ENCODE data around the gene EFCAB12. TPM values are rescaled to one million over a fixed set of nuclear protein-coding genes. Genes with fewer than 3 reads are reported as not detected.
A peak's percentile ranks its signal among the peaks of the same experiment; 100 is the strongest.
"Not testable (repeated sequence)": the region's sequence is repeated elsewhere in the genome, so short reads cannot be mapped to it uniquely, and the experiment has no call there.

The EFCAB12 gene
- total RNA-seq, 1 experiment from 2014 or later: 0.06 TPM

DNA sequence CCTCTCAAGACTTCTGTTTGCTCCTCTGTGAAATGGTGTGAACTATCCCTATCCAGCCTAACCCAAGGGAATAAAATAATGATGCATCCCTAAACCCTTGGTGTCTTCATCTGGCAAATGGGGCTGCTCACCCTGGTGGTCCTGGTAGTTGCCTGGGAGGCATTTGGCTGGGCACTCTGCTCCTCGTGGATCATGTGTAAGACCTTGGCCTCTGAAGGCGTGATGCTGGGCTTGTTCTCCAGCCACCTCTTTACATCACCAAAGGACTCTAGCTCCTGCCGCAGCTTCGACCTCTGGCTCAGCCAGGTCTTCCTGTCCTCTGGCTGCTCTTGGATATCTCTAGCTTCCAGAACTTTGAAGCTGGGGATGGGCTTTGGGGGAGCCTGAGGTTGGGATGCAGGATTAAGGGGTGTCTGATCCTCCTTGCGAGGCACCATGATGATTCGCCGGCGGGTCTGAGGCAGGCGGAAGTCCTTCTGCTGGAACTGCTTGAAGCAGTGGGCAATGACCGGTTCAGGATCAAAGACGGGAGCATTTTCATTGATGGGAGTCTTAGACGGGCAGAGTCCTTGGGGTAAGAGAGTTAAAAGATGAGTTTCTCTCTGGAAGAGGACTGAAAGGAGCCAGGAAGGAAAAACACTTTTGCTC is 7.1 kb downstream of the EFCAB12 start:
- no peak for DNase-seq (ENCODE audit: low spot score)

DNA sequence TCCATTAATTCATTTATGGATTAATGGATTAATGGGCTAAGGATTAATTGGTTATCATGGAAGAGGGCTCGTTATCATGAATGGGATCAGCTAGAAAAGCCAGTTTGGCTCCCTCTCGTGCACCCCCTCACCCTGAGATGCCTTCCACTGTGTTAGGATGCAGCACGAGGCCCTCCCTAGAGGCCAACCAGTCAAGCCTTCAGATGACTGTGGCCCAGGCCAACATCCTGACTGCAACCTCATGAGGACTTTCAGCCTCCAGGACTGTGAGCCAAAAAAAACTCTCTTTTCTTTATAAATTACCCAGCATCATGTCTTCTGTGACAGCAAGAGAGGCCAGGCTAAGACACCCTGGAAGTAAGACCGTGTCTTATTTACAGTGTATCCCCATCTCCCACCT is 9.0 kb downstream of the EFCAB12 start:
- no peak for DNase-seq (ENCODE audit: low spot score)

DNA sequence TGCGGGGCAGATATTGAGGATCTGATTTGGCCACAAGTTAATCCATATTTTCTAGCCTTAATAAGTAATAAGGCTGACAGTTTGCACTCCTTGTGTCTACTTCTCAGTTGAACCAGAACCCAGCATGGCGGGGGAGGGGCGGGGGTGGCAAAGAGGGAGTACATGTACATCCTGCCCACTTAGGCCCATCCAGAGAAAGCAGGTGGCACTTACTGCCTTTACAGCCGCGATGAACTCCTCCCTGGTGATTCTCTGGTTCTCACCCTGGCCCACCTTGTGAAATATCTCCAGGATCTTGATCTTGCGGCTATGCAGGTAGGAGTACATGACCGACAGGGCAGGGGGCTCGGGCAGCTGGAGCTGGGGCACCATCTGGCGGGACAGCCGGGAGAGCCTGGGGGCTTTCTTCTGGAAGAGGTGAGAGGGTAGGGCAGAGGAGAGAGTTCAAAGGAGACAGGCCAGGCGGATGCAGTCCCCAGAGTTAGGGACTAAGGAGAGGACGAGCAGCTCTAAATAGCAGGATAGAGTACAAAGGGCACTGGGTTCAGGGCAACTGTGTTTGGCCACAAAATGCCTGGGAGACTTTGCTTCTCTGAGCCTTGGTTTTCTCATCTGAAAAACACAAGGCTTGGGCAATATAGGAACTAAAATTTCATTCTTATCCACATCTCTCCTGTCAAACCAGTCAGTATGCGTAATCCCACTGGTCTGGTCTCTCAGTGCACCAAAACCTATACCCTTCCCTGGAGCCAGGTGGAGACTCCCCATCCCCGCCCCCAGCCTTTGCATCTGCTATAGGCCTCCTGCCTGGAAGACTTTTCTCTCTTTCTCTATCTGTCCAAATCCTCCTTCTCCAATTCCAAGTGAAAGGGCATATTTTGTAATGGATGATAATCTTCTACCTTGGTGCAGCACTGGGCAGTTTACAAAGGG is 10.1 kb downstream of the EFCAB12 start:
- DNase-seq (ENCODE audit: low spot score): no peak

DNA sequence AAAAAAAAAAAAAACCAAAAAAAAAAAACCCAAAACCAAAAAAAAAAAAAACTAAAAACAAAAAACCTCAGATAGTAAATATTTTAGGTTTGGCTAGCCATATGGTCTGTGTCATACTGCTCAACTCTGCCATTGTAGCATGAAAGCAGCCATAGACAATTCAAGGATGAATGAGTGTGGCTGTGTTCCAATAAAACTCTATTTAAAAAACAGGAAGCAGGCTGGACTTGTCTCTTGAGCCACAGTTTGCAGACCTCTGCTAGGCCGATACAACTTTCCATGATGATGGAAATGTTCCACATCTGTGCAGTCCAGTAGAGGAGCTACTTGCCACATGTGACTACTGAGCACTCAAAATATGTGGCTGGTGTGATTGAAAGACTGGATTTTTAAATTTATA is 11.1 kb downstream of the EFCAB12 start:
- peak; percentile 73 for DNase-seq (ENCODE audit: low spot score)

DNA sequence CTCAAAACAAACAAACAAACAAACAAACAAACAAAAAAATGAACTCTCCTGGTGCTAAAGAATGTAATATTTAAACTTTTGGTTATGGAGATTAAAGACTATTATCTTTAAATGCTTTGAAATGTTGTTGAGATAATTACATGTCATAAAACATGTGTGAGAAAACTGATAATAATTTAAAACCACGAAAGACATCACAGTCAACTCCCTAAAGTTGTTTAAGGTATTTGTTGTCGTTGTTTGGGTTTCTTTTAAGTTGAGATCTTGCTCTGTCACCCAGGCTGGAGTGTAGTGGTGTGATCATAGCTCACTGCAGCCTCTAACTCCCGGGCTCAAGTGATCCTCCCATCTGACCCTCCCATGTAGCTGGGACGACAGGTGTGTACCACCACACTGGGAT is 12.0 kb downstream of the EFCAB12 start:
- DNase-seq (ENCODE audit: low spot score): no peak

DNA sequence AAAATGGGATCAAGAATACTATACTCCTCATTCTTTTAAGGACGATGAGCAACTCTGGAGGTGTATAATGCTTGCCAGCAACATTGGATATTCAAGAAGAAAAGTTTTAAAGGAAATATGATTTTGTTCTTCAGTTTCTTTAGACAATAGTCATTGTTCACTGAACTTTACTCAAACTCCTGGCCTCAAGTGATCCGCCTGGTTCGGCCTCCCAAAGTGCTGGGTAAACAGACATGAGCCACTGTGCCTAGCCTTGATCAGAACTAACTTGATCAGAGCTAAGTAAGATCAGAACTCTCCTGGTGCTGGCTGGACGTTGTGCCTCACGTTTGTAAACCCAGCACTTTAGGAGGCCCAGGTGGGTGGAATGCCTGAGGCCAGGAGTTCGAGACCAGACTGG is 12.6 kb downstream of the EFCAB12 start:
- DNase-seq (ENCODE audit: low spot score): no peak

DNA sequence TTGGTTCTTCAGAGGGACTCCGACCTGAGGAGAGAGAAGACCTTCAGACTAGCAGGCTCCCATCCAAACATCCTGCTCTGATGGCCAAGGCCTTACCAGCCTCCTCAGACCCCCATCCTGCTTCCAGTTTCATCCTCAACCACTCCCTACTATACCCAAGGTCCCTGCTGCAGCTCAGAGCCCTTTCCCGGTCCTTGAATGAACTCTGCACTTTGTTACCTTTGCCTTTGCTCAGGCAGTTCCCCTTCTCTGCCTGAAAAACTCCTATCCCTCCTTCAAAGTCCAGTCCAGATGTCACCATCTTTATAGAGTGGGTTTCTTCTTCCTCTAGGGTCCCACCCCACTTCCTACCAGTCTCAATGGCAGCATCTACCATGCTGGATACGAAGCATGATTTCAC is 13.1 kb downstream of the EFCAB12 start:
- DNase-seq (ENCODE audit: low spot score): no peak

DNA sequence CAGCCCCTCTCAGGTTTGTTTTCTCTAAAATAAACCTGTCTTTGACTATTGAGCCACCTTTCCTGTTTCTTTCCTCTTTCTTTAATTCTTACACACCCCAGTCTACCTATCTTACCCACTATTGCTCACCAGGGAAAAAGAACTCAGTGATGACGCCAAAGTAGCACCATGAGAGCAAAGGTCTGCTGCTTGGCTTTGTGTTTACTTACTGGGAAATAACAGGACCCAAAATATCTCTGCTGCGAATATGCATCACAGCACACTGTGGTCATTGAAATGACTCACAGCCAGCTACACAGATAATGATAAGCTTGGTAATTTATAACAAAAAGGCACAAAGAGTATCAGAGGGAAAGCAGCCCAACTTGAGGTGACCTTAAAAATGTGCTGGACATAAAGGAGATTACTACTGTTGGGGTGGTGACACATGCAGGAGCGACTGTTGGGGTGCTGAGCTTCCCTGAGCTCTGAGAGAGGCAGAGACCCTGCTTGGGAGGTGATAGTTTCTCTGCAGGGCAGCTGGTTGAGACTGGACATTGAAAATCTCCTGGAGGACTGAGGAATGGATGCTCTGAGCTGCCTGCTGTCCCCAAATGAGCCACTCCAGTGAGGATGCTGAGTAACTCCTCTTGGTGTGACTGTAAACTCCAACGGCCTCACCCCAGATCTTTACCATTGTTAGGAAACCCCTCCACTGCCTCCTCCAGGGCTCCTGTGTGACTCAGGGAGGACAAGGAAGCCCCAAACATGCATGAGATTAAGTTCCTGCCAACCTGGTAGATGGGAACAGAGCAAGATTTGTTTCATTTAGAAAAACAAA is 14.5 kb downstream of the EFCAB12 start:
- peak; percentile 87 for DNase-seq (ENCODE audit: low spot score)

DNA sequence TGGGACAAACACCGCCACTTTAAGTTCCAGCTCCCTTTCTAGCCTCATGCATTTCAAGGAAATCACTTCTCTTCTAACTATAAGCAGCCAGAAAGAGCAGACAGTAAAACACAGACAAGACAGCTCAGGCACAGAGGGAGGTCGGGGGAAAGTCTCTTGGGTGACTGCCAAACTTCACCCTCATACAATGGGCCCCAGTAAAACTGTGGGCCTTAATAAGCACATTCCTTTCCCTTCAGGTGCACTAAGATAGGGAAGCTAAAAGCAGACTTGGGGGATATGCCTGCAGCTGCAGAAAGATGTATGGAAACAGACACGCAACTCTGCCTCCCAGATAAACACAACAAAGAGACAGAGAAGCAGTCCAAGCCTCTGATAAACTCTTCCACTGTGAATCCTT is 15.2 kb downstream of the EFCAB12 start:
- DNase-seq (ENCODE audit: low spot score): not testable (repeated sequence)

DNA sequence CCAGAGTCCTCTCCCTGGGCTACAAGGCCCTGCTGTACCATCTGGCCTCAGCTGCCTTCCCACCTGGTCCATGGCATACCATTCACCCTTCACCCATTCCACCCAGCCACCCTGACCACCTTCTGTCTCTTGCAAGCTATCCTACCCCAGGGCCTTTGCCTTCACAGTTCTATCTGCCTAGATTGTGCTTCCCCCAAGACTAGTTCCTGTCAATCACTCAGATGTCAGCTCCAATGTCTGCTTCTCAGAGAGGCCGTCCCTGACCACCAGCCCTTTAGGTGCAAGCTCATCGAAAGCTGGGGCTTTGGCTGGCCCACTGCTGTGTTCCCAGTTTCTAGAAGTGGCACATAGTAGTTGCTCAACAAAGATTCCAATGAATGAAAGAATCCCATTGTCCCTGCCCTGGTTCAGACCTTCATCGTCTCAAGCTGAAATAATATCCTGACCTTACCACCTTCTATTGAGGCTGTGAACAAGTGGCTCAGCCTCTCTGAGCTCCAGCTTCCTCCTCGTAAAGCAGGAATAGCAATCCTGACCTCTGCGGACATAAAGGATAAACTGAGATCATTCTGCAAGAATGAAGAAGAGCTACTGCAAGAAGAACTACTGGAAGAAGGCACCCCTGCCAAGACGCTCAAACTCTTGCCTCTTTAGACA is 15.8 kb downstream of the EFCAB12 start:
- DNase-seq (ENCODE audit: low spot score): no peak

DNA sequence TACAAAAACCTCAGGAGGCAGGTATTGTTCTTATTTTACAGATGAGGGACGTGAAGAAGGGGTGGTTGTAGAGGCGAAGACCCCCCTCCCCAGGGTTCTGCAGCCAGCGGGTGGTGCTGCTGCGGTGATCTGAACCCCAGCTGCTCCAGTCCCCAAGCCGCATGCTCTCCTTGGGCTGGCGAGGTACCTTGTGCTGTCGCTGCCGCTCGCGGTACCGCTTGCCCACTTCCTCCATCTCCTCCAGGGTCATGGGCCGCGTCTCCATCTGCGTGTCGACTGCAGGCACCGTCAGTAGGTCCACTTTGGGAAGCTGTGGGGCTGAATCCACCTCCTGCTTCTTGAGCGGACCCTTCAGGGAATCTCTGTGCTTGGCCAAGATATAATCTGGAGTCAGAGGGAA is 17.5 kb downstream of the EFCAB12 start:
- no peak for DNase-seq (ENCODE audit: low spot score)

DNA sequence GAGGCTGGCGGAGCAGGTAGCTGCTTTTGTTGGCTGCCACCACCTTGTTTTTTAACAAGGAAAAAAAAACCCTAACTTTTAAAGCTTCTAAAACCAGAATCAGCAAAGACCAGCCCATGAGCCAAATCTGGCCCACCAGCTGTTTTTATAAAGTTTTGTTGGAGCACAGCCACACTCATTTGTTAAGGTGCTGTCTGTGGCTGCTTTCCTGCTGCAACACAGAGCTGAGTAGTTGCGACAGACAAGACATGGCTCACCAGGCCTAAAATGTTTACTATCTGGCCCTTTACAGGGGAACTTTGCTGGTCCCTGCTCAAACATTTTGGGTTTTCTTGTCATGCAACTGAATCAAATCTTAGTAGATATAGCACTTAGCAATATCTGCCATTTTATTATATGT is 18.9 kb downstream of the EFCAB12 start:
- peak; percentile 35 for DNase-seq (ENCODE audit: low spot score)

DNA sequence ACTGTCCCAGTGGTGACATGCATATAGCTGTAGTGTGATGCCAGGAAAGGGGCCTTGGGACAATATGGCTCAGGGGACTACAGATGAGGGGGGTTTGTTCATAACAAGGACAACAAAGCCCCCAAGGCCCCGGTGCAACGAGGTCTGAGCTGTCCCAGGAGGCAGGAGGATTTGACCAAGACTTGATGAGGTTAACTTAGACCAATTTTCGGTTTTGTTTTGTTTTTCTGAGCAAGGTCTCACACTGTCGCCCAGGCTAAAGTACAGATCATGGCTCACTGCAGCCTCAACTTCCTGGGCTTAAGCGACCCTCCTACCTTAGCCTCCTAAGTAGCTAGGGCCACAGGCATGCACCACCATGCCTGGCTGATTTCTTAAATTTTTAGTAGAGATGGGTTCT is 23.8 kb downstream of the EFCAB12 start:
- DNase-seq (ENCODE audit: low spot score): no peak

DNA sequence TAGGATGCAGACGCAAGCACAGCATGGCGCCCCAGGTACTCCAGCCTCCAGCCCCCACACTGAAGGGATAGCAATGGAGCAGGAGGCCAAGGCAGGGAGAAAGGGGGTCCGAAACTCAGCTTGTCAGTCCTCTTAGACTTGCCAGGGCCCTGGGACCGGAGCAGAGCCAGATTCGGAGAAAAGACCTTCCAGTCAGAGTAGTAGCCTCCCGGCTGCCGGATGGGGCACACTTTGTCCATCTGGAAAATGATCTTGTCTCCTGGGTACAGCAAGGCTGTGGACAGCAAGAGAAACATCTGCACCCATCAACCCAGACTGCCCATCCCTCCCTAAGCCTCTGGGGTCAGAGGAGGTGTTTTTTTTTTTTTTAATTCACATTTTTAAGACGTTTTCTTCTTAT is 24.3 kb downstream of the EFCAB12 start:
- no peak for DNase-seq (ENCODE audit: low spot score)

DNA sequence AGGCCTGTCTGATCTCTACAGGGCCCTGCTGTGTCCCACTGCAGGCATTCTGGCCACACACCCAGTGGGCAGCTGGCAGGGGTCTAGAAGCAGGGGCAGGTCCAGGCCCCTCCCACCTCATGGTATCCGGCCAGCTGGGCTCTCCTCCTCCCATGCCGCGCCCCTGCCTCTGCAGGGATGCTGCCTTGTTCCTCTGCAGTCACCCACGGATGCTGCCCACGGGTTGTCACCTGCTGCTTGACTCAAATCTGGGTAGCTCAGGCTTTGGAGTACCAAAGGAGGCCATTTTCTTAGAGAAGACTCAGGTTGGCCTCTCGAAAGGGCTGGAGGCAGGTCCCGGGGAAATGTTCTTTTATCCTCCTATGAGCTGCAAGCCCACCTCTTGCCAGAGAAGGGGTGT is 25.0 kb downstream of the EFCAB12 start:
- no peak for DNase-seq (ENCODE audit: low spot score)

DNA sequence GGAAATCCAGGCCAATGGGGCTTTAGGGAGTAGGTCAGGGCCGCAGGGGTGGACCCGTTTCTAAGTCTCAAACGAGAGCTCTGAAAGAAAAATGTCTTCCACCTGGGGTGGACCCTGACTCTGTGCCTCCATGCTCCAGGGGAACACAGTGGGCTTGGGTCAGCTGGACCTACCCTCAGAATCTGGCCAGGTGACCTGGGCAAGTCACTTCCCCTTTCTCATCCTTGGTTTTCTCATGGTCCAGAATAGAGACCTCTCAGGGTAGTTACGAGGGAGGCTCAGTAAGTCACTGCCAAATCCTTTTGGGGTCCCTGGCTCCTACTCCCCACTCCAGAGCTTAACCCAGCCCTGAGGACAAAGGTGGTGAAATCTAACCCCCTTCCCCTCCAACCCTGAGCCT is 25.8 kb downstream of the EFCAB12 start:
- no peak for DNase-seq (ENCODE audit: low spot score)

DNA sequence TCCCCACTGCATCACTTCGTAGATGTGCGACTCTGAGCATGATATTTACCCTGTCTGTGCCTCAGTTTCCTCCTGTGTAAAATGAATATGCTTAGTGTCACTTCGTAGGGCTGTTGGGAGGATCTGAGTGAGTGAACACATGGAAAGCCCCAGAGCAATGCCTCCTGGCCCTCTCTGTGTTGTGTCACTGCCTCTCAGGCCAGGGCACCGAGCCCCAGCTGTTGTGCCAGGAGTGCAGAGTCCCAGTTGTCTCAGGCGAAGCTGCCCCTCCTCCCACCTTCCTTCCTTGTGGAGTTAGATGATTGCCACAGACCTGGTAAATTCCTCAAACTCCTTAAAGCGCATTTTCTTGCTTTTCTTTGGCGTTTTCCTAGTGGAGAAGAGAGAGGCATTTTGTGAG is 26.2 kb downstream of the EFCAB12 start:
- DNase-seq (ENCODE audit: low spot score): no peak

DNA sequence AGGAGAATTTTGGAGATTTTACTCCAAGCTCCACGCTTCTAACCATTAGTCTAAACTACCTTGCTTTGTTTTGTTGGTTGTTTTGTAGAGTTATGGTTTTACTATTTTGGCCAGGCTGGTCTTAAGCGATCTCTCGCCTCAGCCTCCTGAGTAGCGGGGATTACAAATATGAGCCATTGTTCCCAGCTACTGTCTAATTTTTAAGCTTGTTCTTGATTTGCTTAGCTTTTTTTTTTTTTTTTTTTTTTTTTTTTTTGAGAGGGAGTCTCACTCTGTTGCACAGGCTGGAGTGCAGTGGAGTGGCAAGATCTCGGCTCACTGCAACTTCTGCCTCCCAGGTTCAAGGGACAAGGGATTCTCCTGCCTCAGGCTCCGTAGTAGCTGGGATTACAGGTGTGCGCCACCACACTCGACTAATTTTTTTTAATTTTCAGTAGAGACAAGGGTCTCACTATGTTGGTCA is 28.5 kb downstream of the EFCAB12 start:
- DNase-seq (ENCODE audit: low spot score): peak; percentile 29

DNA sequence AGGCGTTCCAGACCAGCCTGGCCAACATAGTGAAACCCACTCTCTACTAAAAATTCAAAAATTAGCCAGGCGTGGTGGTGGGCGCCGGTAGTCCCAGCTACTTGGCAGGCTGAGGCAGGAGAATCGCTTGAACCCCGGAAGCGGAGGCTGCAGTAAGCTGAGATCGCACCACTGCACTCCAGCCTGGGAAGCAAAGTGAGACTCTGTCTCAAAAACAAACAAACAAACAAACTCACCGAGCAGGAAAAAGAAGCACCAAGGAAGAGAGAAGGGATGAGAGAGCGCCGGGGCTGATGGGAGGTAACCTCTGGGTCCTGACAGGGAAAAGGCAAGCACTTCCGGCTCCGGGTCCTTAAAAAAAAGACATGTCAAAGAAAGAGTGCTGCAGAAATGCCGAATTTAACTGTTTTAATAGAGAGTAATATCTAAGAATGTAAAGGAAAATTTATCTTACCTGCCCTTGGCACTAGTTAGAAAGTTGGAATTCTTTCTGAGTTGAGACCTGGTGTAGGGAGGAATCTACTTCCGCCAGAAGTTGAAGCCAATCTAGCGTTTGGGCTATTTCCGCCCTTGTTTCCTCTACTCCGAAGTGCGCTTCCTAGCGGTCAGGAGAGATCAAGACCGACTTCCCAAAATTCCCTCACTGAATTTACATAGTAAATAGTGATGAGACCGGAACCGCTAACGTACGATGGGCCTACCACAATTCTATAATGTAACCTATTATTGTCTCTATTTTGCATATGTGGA is 29.1 kb downstream of the EFCAB12 start:
- DNase-seq (ENCODE audit: low spot score): peak; percentile 97

DNA sequence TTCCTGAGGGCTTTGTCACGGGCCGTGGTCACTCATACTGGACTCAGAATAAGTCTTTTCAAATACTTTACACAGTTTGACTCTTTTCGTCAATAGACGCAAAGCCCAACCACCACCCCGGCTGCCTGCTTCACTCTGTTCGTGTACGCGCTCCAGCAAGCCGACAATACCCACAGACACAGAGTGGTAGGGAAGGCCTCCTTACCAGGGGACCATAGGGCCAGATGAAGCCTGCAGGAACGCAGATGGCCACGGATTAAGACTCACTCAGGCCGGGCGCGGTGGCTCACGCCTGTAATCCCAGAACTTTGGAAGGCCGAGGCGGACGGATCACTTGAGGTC is 29.7 kb downstream of the EFCAB12 start:
- no peak for DNase-seq (ENCODE audit: low spot score)
